GM10847 (cell line): ENCODE measurements around the gene ANLN.

Experiments used
- POLR2A ChIP-seq: IDR thresholded peaks from 2 replicates; pipeline ENCODE4 v1.6.1; 2011; ENCODE audit not compliant: insufficient read length; ENCODE audit errors: extremely low read depth

Gene ANLN

DNA sequence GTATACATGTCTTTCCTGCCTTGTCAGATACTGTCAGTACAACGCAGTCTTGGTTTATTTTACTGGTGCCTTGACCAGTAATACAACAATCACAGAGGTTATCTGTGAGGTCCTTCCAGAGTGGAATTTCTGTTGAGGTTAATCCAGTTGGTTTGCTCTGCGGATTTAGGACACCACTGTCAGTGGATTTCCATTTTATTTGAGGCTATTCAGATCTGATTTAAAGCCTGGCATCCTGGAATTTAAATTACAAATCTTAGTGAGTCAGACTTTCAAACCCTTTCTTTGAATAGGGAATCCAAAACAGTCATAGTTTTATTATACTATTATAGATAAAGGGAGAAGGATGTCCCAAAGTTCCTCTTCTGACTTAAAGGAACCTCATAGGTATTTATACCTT lies 40.5 kb downstream of the ANLN start:
- TF ChIP-seq POLR2A: no peak

DNA sequence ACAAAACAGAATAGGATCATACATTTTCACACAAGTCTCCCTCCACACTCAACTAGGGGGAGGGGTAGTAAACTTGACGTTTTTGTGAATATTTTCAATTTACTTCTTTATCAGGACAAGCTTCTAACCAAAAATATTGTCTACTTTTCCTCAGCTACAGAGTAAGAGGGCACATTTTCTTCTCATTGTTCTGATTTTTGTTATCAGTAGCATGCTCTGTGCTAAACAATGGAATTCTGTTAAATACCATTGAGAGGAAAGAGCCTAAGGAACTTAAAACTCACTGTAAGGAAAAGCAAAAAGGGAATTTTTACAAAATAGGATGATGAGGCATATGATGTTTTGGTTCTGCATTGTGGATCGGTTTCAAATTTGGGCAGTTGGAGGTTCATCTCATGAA lies 41.2 kb downstream of the ANLN start:
- TF ChIP-seq POLR2A: no peak

DNA sequence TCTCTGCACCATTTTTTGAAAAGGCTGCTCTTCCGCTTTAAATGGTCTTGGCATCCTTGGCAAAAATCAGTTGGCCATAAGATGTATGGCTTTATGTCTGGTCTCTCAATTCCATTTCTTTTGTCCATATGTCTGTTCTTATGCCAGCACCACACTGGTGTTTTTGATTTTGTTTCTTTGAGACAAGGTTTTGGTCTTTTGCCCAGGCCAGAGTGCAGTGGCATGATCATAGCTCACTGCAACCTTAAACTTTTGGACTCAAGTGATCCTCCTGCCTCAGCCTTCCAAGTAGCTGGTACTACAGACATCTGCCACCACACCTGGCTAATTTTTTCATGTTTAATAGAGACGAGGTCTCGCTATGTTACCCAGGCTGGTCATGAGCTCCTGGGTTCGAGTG lies 48.5 kb downstream of the ANLN start:
- TF ChIP-seq POLR2A: no peak

DNA sequence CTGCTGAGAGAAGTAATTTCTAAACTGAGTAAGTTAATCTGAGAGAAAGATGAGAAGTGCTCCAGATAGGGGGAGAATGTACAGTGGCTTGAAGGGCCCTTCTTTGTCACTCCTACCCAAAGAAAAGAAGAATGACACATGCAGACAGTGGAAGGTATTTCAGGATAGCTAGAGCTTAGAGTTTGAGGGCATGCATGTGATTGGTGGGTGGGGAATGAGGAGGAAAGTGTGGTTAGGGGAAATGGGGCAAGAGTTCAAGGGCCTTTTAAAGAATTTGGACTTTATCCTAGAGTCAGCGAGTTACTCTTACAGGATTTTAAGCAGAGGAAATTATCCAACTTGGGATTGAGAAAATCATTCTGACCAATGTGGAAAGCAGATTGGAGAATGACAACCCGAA lies 50.0 kb downstream of the ANLN start:
- no peak for TF ChIP-seq POLR2A

DNA sequence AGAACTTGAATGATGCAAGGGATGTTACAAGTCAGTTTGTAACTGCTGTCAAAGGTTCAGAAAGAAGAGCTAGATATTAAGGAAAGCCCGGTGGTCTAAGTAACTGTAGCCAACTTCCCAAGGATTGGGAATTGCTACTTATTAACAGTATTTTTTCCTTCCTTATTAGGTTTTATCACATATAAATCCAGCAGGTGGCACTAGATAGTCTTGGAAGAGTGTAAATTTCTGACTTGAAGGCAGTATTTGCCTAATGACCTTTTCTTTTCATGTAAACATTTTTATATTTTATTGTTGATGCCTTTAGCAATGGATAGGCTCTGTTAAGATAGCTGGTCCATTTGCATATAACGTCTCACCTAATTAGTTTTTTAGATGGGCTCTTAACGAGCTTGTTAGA lies 51.2 kb downstream of the ANLN start:
- TF ChIP-seq POLR2A: no peak

DNA sequence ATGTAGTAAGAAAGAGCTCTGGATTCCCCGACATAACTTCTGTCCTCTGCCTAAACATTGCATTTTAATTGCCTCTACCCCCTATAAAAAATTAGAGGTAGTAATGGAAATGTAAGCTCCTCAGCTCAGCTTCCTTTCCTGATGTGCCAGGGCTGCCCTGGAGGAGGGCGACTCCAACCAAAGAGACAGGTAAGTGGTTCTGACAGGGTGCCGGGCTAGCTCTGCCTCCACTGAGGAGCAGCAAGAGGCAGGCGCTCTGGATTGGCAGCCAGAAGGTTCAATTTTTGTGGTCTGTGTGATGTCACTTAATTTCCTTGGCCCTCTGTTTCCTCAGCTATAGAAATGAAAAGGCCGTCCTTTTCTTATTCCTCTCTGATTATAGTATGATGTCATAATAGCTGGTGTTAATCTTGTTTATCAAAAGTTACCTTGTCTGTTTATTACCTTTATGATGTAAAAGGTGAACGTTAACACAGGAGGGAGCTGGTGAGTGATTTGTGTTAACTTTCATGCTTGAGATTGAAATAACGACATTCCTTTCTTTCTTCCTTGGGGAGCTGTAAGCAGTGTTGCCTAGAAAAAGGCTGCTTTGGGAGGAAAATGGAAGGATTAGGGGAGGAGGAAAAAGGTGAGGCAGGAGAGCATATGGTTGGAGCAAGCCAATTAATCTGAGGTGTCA lies 51.8 kb downstream of the ANLN start:
- no peak for TF ChIP-seq POLR2A

DNA sequence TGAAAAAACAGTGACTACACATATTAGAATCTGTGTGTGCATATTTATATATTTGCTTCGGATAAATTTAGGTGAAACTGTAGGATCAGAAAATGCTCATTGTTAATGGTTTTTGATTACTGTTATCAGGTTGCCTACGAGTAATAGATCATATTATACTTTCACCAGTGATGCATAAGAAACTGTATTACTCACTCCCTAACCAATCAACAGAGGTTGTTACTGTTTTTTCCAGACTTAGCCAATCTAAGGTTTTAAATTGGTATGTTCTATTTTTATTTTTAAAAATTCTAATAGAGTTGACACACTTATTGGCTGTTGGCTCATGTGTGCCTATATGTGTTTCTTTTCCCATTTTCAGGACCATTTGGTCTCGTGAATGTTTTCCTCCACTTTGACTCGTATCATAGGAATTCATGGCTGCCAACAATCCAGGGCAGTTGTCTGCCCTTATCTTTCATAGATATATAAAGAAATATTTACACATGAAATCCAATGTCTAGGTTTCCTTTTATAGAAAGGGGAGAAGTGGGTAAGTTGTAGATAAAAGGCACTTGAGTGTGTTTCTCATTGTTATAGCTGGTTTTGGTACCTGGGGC lies 59.2 kb downstream of the ANLN start:
- no peak for TF ChIP-seq POLR2A

DNA sequence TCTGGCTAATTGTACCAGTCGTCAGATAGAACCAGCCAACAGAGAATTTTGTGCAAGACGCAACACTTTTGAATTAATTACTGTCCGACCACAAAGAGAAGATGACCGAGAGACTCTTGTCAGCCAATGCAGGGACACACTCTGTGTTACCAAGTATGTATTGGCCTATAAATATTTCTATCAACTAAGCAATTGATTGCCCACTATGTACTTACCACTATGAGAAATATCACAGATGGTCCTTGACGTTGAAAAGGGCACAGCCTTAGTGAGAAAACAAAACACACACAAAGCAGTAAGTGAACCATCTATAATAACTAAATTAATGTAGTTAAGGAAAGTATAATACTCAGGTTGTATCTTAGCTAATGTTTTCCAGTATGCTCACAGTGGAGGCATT lies 60.0 kb downstream of the ANLN start:
- TF ChIP-seq POLR2A: no peak

DNA sequence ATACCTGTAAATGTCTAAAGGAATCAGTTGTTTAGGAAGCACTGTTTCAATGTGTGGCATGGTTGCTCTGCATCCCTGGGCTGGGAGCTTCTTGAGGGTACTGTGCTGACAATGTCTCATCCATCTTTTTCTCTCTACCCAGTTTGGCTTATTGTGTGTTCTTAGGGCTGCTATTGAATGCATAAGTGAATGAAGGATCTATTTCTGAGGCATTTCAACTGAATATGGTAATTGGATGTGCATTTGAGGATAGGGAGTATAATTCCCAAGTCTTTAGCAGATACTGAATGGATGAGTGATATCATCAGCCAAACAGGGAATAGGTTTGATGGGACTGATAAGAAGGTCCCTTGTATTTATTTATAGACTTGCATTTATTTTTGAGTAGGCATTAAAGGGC lies 64.1 kb downstream of the ANLN start:
- no peak for TF ChIP-seq POLR2A

DNA sequence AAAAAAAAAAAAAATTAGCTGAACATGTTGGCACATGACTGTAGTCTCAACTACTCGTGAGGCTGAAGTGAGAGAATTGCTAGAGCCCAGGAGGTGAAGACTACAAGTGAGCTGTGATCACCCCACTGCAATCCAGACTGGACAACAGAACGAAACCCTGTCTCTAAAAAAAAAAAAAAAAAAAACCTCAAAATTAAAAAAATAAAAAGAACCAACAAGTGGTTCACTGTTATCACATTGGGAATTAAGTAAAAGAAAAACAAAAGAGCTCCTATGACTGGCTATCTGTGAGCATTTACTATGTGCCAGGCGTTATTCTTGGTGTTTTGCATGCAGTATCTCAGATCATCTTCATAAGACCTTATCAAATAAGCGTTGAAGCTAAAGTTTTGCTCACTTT lies 66.0 kb downstream of the ANLN start:
- TF ChIP-seq POLR2A: no peak

DNA sequence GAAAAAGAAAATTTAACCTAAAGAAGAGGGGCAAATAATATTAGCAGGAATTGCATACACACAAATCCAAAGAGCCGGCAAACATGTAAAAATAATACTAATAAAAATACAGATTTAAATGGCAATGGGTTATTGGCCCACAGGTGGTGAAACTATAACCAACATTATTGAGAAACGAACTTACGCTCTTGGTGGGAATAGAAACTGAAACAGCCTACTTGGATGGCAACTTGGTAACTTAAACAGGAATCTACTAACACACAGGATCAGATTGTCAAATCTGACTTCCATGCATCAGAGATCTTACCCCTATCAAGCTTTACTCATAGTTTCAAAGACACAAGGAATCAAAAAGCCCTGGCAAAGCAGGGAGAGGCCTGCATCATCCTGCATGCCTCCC lies 66.5 kb downstream of the ANLN start:
- TF ChIP-seq POLR2A: no peak

DNA sequence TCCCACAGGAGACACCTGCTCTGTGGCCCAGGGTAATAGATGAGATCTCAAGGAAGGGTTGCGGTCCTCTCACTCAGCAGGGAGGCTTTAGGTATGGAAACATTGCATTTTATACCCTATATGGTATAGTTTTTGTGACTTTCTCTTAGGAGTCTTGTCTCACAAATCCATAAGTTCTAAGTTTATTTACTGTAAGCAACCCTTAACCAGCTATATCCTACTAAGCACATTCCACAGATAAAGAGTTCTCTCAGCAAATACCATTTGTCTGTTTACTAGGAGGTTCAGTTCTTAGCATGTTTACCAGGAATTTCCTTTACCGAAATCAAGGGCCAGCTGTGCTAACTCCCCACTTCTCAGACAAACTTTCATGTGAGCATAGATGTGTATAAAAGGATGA lies 66.9 kb downstream of the ANLN start:
- no peak for TF ChIP-seq POLR2A

DNA sequence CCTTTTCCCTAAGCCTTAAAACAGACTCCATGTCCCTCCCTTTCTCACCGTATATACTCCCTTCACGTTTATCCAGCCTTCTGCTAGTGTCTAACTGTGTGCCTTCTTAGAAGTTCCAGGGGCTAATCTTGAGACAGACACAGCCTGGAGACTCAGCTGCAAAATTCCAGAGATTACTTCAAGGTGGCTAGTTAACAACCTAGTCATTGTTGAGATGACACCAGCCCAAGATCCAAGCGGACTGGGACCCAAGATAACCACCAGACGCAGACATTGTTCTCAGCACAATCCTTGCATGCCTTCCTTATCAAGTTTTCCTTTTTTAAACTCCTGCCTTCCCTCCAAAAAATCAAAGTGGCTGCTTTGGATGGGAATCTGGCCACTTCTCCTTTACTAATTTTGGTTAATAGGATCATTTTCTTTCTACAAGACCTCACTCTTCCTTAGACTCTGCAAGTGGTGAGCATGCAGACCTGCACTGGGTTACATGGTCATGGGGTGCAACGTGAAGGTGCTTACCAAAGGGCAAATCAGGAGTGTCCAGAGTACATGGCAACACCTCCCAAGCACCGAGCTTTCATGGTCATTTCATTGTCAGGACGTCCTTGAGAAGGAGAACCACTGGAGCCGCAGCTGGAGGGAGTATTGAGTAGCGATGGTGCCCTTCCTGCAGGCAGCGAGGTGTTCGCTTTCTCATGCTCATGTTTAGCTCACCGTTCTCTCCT lies 69.7 kb downstream of the ANLN start:
- TF ChIP-seq POLR2A: no peak

DNA sequence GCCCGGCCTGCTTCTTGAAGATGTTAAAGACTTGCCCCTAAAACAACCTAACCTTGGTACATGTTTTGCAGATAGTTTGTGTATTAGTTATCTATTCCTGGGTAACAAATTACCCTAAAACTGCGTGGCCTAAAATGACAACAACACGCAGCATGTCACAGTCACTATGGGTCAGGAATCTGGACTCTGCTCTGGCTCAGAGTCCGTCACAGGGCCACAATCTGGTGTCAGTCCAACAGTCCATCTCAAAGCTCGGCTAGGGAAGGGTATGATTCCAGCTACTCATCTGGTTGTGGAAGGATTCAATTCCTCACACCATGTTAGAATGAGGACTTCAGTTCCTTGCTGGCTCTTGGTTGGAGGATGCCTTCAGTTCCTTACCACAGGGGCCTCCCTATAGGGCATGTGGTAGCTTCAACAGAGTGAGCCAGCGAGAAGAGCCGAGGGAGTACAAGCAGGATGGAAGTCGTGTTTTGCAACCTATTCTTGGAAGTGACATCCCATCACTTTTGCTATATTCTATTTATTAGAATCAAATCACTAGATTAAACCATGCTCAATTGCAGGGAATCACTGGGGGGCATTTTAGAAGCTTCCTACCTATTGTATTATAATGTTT lies 71.3 kb downstream of the ANLN start:
- TF ChIP-seq POLR2A: no peak

DNA sequence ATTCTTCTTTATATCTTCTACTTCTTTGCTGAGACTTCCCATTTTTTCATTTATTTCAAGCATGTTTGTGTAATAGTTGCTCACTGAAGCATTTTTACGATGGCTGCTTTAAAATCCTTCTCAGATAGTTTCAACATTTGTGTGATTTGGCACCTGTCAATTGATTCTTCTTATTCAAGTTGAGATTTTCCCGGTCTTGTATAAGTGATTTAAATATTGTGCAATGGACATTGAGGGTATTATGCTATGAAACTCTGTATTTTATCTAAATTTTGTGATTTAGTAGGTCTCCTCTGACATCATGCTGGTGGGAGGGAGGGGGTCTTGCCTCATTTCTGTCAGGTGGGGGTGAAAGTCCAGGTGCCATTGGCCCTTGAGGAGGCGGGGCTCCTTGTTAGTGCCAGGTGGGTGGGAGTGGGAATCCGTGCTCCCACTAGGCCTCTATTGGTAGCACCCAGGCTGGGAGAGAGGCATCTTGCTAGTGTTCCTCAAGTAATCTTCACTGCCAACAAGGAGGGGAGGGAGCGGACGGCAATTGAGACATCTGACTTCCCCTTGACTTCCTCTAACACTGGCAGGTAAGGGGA lies 73.0 kb downstream of the ANLN start:
- TF ChIP-seq POLR2A: no peak

DNA sequence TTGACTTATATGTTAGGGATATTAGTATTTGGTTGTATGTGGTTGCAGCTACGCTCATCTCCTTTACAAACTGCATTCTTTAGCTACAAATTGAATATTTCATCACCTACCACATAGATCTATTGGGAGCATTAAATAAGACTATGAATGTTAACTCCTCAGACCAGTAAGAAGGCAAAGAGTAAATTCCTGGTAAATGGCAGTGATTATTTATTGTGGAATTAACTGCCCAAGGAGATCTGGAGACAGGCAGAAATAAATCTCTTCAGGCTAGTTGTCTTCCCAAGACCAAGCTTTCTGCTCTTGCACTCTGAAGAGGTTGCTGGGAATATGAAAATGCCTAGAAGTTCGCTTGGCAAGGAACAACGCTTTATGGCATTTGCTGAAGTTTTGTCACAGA lies 74.6 kb downstream of the ANLN start:
- TF ChIP-seq POLR2A: no peak
